DMS53 treated with DMSO at 0.1 percent for 48 hours (cell line): ENCODE measurements around the gene CWC25.
"Not testable (repeated sequence)": the region's sequence is repeated elsewhere in the genome, so short reads cannot be mapped to it uniquely, and the experiment has no call there.

Source experiments
- DNase-seq: peaks from one replicate; lab custom pipeline; 2025; ENCODE audit not compliant: unreplicated experiment; lab: John Stamatoyannopoulos, UW

Gene CWC25

DNA sequence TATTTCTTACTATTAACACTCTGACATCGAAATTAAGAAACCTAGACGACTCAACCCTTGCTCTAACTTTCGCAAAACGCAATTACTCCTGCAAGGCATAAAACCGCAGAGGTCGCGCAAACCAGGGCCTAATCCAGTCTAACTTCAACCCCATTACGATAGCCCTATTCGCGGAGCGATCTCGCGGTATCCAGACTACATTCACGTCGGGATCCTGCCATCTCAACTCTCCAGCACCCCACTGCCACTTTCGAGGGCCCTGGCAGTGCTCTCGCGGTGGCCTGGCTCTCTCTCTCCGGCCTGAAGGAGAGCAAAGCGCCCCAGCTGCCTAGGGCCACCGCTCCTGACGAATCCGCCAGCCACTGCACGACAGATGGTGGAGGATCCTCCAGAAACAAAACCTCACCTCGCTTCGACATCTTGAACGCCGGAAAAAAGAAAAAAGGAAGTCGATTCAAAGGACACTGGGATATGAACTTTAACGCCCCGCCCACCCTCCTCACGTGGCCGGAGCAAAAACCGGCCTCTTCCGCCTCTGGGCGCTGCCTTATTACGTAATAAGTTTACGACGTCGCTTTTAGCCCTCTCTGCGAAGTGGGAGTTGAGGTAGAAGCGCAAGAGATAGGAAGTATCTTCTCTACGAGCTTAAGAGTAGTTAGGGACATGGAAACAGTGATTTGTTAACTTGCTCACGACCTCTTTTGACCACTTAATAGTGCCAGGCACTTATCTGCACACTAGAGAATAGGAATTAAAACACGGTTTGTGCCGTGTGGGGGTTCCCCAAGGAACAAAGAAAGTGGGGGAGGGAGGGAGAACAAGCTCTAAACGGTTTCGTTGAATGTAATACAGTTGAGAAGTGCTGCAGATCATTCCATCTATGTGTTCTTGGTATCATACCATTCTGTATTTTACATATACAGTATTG lies 28.4 kb upstream of the CWC25 start, which contains the start of gene RPL23:
Gene RPL23 (minus strand): TSS at position 430 of the 928 bp plus-strand sequence. CDS start 11 bp downstream, at position 419.
- DNase-seq = peak; percentile 87

DNA sequence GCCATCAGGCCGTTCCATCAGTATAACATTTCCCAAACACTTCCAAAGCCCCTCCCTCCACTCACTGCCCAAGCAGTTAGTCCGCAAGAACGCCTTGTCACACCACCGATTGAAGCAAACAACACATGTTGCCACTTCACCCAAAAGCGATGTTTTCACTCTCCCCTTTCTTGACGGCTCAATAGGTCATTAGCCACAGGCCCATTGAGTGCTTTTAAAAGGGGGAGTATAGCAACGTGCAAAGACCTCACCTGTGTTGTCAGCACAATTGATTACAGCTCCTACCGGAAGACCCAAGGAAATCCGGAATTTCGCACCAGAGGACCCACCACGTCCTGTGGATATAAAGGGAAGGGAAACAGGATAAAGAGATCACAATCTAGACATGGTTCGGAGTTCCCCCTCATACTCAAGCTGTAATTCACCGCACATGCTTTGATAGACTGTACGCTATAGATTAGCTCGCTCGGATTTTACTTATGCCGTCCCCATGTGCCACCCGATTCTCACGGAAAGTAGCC lies 27.7 kb upstream of the CWC25 start:
- DNase-seq = no peak

DNA sequence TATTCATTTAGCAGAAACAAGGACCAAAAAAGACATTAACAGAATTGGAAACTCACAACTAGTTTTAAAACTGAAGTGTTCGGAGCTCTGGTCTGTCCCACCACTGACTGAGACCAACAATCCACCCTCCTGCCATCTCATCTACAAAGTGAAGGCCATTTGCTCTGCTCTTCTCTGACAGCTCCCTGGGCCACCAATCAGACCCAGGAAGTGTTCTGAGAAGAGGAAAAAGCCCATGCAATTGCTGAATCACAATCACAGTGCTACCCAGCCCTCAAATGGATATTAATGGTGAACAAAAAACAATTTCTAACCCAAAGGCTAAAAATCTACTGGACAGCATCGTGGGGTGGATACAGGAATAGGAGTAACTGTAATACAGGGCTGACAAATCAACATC lies 26.3 kb upstream of the CWC25 start:
- no peak for DNase-seq

DNA sequence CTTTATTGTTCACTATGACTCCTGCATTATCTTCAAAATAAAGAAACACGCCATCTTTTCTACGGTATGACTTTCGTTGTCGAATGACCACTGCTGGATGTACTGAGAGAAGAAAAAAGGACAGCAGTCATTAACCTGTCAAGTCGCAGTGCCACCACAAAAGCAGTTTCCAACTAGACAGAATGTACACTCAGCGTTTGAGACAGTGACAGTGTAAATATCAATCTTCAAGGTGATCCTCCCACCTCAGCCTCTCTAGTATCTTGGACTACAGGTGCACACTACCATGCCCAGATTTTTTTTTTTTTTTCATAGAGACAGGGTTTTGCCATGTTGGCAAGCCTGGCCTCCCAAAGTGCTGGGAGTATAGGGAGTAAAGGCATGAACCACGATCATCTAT lies 25.3 kb upstream of the CWC25 start:
- no peak for DNase-seq

DNA sequence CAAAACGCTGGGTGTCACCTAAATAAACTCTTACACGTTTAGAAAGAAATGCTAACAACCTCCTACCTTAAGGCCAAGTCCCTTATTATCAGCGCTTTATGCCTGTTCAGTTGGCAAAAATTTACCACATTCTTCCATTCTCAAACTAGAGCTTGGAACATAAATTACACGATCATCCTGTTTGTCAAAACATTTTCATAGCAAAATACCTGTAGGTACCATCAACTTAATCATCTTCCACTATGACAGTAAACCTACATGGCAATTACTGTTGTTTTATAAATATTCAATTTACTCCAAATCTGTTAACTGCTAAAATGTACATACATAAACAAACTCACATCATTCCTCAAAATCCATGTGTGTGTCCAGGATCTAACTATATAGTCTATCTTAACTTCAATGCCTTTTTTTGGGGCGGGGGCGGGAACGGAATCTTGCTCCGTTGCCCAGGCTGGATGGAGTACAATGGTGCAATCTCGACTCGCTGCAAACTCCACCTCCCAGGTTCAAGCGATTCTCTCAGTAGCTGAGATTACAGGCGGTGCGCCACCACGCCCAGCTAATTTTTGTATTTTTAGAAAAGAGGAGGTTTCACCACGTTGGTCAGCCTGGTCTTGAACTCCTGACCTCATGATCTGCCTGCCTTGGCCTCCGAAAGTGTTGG lies 24.0 kb upstream of the CWC25 start:
- no peak for DNase-seq

DNA sequence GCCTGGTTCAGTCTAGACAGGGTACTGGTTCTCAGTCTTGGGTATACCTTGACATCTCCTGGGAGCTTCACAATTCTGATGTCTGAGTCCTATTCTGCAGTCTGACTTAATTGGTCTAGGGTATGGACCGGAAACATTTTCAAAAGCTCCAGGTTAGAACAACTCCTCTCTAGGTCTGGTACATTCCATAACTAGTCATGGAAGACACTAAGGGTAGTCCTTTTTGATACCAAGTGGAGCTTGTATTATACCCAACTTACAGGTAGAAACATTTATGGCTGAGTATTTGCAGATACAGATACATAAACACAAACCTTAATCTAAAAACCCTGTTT lies 23.4 kb upstream of the CWC25 start:
- no peak for DNase-seq

DNA sequence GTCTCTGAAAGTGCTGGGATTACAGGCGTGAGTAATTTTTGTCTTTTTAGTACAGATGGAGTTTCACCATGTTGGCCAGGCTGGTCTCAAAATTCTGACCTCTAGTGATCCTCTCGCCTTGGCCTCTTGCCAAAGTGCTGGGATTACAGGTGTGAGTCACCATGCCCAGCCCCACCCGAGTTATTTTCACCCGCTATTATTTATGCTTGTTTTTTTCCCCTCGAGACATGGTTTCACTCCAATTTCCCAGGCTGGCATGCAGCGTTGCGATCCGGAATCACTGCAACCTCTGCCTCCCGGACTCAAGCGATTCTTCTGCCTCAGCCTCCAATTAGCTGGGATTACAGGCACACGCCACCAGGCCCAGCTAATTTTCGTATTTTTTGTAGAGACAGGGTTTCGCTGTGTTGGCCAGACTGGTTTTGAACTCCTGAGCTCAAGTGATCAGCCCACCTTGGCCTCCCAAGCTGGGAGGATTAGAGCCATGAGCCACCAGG lies 19.2 kb upstream of the CWC25 start:
- no peak for DNase-seq

DNA sequence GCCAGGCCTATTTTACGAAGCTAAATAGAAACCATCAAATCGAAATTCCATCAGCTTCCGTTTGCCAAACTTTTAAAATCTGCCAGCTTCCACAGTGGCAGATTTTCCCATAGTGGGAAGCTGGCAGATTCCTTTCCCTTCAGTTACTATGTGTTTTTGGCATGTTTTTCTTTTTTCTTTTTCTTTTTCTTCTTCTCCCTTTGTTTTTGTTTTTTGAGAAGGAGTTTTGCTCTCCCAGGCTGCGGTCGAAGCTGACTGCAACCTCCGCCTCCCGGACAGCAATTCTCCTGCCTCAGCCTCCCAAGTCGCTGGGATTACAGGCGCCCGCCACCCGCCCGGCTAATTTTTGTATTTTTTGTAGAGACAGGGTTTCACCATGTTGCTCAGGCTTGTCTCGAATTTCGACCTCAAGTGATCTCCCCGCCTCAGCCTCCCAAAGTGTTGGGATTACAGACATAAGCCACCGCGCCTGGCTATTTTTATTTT lies 684 bp upstream of the CWC25 start:
- no peak for DNase-seq

DNA sequence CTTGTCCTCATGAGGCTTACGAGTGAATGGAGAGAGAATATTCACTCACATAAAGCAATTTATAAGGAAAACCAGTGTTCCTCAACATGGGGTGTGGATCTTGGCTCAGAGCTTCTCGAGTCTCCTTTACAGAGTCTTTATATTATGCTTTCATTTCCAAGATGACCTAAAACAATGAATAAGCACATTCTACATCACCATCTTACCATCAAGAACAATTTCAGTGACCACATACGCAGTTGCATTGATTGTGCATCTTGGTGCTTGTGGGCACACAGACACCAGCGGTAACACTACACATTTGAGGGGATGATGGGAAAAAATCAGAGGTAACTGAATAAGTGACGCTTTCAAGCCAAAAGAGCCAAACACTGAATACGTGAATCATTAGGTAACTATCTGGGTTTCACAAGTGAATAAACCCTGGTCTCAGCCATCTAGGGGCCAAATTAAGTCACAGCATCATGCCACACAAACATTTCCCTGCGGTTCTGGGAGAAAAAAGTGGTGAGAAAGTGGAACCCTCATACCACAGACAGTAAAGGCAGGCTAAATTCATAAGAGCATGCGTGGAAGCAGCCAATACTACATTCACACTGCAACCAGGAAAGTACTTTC lies 9.4 kb downstream of the CWC25 start:
- DNase-seq = no peak

DNA sequence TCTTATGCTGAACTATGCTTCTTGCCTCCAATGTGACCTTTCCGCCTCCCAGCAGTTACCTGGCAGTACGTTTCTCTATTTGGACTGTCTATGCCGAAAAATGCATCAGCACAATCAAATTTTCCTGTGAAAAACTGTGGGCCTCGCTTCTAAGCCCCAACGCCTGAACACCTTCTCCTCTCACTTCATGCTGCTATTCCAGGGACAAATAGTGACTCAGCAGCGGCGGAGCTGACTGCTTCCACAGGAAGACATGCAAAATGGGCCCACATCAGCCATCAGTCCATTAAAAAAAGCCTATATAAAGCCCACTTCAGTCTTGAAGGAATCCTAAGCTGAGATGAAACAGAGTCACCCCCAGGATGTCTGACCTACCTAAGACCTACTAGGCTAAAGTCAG lies 15.3 kb downstream of the CWC25 start:
- no peak for DNase-seq

DNA sequence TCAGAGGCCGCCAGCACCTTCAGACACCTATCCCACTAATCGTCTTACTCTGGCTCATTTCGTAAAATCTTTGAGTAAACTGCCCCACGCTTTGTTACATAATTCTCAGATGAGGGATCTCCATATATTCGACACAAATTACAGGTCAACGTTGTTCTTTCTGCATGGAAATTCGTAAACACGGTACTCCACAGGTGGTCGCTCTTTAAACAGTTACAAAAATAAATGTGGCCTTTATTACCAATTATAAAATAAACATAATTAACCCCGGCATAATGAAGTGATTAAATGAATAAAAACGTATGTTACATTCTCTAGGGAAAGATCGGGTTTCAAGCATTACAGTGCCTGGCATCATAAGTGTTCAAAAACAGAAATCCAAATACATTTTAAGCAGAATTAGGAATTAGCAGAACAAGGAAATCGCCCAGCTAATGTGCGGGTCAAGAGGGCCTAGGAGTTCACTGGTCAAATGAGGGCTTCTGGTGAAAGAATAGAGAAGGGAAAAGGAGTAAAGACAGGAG lies 24.8 kb downstream of the CWC25 start:
- no peak for DNase-seq

DNA sequence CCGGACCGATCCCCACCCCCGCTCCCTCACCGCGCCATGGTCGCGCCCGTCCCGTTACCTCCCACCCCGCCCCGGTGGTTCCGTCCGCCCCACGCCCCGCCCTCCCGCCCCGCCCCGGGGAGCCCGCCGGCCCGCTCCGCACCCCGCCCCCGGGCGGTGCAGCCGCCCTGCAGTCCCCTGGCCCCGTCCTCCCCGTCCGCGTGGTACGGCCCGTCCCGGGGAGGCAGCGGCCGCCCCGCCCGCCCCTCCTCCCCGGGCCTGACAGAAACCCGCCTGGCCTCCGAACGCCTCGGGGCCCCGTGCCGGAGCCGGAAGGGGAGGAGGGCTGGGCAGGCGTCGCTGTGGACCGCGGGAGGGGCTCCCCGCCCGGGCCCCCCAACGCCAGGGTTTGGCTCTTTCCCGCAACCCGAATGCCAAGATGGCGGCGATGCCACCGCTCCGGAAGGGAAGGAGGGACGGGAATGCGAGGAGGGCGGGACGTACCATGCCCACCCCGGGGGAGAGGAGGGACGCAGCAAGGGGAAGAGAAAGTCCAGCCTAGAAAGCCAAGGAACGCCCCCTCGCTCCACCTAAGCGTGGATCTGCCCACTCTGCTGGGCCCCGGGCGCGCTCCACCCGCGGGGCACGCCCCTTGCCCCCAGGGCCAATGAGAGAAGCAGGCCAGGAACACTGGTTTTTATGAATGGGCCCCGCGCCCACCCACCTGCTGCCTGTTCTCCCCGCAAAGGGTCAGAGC lies 25.5 kb downstream of the CWC25 start, which contains the start of gene PIP4K2B:
Gene PIP4K2B (minus strand): TSS at position 56 of the 736 bp plus-strand sequence. CDS start 132 bp downstream, outside the sequence.
- DNase-seq = peak; percentile 84

DNA sequence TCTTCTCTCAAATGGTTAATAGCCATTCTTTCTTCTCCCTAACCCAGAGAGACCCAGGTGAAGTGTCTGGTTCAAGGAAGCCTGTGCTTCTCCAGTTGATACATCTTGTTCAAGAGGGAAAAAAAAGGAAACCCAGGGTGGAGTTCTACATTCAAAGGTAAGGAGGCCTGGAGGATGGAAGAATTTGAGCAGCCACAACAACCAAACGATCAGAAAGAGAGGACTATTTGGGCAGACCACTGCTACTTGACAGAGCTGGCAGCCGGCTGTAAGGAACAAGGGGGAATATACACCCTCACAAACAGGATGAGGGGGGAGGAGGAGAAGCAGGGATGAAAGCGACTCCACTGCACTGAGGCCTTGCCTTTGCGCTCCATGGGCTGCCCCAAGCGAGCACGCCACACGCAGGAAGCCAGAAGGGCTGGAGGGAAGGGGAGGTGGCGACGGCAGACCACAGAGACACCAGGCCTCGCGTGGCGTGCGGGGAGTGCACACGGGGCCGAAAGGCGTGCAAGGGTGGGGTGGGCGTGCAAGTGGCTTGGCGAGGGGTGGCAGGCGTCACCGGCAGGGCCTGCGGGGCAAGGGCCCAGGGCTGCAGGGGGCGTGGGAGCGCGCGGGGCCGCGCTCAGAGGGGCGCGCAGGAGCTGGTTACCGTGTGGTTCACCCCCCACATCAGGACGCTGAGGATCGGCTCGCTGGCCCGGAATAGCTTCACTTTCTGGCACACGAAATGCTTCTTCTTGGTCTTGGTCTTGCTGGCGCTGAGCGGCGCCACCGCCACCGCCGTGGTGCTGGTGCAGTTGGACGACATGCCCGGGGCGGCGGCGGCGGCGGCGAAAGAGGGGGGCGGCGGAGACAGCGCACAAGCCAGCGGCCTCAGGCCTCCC lies 26.3 kb downstream of the CWC25 start:
- no peak for DNase-seq

DNA sequence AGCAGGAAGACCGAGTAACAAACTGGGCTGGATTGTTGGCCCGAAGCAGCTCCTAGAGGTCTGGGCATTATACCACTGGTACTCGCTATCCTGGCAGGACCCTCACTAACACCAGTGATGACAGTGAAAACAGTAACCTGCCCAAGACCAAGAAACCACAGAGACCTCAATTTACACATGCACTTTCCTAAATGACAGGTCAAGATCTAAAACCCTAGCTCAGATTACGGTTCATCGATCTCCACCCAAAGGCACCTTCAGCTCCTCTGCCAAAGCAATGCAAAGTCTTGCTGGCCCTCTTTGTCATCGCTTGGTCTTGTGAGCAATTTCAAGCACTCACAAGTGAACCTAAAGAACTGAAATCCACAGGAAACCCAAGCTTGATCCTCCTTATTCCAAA lies 27.3 kb downstream of the CWC25 start:
- no peak for DNase-seq

DNA sequence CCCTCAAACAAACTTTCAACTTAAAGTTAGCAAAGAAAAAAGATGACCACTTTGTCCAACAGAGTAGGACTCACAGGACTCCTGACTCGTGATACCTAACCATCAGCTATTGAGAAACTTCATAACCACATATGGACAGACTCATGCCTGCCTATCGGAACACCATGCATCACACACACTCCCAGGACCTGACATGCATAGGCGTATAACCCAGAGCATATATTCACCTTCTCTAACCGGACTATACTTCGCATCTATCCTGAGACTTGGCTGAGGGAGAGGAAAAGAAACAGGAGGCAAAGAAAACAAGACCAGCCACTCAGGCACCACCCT lies 28.0 kb downstream of the CWC25 start:
- DNase-seq = no peak

DNA sequence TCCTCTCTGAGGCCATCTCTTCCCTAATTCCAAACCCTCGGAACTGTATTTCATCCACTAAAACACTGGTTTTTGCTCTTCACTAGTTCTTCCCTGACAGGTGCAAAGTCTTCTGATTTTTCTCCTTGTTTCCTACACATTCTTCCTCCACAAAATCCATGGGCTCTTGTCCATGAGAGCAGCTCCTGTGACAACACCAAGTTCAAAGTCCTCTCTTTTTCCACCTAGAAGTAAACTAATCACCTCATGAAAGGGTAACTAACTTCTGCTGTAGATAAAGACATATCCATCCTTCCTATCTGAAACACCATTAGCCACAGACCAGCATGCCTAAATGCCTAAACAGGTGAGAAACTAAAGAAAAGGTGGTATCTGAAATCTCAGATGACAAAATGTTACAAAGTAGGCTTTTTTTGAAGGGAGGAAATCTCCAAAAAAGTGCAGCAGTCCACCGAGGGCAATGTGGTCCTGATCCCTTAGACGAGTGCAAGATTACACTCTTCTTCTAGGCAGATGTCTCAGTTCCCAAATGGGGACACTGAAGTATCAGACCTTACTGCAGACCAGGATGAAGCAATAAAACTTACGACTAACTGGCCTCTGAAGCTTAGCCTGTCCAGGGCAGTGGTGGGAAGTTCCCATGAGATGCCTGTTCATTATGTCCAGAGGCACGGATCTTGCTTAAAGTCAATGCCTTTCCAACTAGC lies 28.5 kb downstream of the CWC25 start:
- no peak for DNase-seq

DNA sequence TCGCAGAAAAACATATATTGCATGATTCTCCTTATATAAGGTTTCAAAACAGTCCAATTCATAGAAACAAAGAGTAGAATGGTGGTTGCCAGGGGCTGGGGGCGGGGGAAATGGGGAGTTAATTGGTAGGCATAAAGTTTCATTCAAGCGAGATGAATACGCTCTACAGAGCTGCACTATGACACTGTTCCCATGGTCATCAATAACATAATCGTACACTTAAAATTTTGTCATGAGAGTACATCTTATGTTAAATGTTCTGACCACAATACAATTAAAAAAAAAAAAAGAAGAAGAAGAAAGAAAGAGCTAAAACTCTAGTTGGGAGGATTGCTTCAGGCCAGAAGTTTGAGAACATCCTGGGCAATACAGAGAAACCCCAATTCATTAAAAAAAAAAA lies 30.9 kb downstream of the CWC25 start:
- no peak for DNase-seq

DNA sequence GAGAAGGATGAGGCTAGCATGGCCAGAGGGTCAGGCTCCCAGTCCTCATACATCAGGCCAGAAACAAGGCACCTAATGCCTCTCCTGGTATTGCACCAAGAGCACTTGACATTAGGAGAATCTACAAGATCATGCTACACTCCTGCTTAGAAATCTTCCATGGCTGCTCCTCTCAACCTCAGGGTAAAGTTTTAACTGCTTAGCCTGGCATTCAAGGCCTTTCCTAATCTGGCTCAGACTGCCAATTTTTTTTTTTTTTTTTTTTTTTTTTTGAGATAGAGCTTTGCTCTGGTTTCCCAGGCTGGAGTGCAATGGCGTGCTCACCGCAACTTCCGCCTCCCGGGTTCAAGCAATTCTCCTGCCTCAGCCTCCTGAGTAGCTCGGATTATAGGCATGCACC lies 34.0 kb downstream of the CWC25 start:
- DNase-seq = no peak

DNA sequence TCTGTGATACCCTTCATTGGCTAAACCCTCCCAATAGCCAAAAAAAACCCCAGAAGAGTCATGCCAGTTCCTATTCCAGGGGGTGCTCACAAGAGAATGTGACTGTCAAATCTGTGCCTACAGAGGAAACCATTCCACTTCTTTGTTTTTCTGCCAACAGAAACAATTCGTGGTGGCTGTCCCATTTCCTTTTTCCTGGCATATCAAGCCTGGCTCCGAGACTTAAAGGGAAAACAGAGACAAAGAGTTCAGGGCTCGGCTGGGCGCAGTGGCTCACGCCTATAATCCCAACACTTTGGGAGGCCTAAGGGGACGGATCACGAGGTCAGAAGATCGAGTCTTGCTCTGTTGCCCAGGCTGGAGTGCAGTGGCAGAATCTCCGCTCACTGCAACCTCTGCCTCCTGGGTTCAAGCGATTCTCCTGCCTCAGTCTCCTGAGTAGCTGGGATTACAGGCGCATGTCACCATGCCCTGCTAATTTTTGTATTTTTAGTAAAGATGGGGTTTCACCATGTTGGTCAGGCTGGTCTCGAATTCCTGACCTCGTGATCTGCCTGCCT lies 34.9 kb downstream of the CWC25 start:
- DNase-seq = not testable (repeated sequence)
